Neural cell (in vitro differentiated cells): ENCODE results near the gene ADGRB3. TPM values are rescaled to one million over a fixed set of nuclear protein-coding genes. Genes with fewer than 3 reads are reported as not detected.

Experiments
- H2AFZ ChIP-seq: fragments of 200-600, 300-800 bp; sonication (generic), shearing (Covaris generic); 2 replicates; pipeline ENCODE4 v1.6.0; 2014; ENCODE audit warnings: low read depth, mild to moderate bottlenecking, antibody characterized with exemption, low read length, moderate library complexity
- H3F3A ChIP-seq: fragments of 200-600 bp; shearing (Covaris generic); 2 replicates; pipeline ENCODE4 v1.6.1; 2016; ENCODE audit warnings: mild to moderate bottlenecking, moderate library complexity, mixed read lengths, antibody characterized with exemption, low read length; ENCODE audit not compliant: insufficient read depth, poor library complexity, severe bottlenecking
- H3K27ac ChIP-seq: fragments of 200-600, 300-800 bp; sonication (generic), shearing (Covaris generic); 2 replicates; pipeline ENCODE4 v1.5.1; 2014; ENCODE audit warnings: mild to moderate bottlenecking, low read length, moderate library complexity
- H3K27me3 ChIP-seq: fragments of 300-800, 200-600 bp; sonication (generic), shearing (Covaris generic); 2 replicates; pipeline ENCODE4 v1.6.0; 2014; ENCODE audit warnings: mild to moderate bottlenecking, low read depth, low read length, moderate library complexity; ENCODE audit not compliant: insufficient read depth
- H3K36me3 ChIP-seq: fragments of 300-800, 200-600 bp; sonication (generic), shearing (Covaris generic); 2 replicates; pipeline ENCODE4 v1.5.1; 2014; ENCODE audit warnings: mild to moderate bottlenecking, antibody characterized with exemption, low read length, moderate library complexity; ENCODE audit not compliant: insufficient read depth
- H3K4me2 ChIP-seq: fragments of 300-800, 200-600 bp; sonication (generic), shearing (Covaris generic); 2 replicates; pipeline ENCODE4 v1.6.0; 2014; ENCODE audit warnings: mild to moderate bottlenecking, low read length
- H3K4me3 ChIP-seq: fragments of 300-800, 200-600 bp; sonication (generic), shearing (Covaris generic); 2 replicates; pipeline ENCODE4 v1.5.1; 2014; ENCODE audit warnings: mild to moderate bottlenecking, low read length, moderate library complexity
- H3K79me2 ChIP-seq: fragments of 200-600 bp; shearing (Covaris generic); replicated peaks from 2 replicates; pipeline ENCODE4 v1.6.0; 2014; ENCODE audit warnings: mild to moderate bottlenecking, low read length, moderate library complexity; ENCODE audit not compliant: insufficient read depth
- H3K9ac ChIP-seq: fragments of 300-800, 200-600 bp; sonication (generic), shearing (Covaris generic); 2 replicates; pipeline ENCODE4 v1.6.1; 2016; ENCODE audit warnings: mild to moderate bottlenecking, low read length, mixed read lengths
- H3K9me2 ChIP-seq: fragments of 200-600 bp; shearing (Covaris generic); 2 replicates; pipeline ENCODE4 v1.6.1; 2016; ENCODE audit warnings: mild to moderate bottlenecking, low read length, mixed read lengths; ENCODE audit not compliant: insufficient read depth
- H3K9me3 ChIP-seq: fragments of 200-600, 300-800 bp; sonication (generic), shearing (Covaris generic); 2 replicates; pipeline ENCODE4 v1.6.1; 2016; ENCODE audit warnings: mild to moderate bottlenecking, mixed run types, low read length, moderate library complexity, mixed read lengths
- H4K20me1 ChIP-seq: fragments of 200-600 bp; shearing (Covaris generic); 2 replicates; pipeline ENCODE4 v1.6.1; 2016; ENCODE audit warnings: mild to moderate bottlenecking, mixed run types; ENCODE audit not compliant: insufficient read depth
- CTCF ChIP-seq: fragments of 450-650 bp; IDR thresholded peaks from 2 replicates; pipeline ENCODE4 v1.5.1; 2014; ENCODE audit warnings: antibody characterized with exemption, mild to moderate bottlenecking, moderate library complexity; ENCODE audit not compliant: poor library complexity, severe bottlenecking
- EP300 ChIP-seq: fragments of 450-650 bp; conservative IDR thresholded peaks from 2 replicates; pipeline ENCODE4 v1.6.1; 2014; ENCODE audit warnings: antibody characterized with exemption, mild to moderate bottlenecking, moderate library complexity; ENCODE audit not compliant: poor library complexity, severe bottlenecking
- EZH2 ChIP-seq: fragments of 200-600, 300-800 bp; shearing (Covaris generic), sonication (generic); IDR thresholded peaks from 2 replicates; pipeline ENCODE4 v1.6.1; 2014; ENCODE audit warnings: antibody characterized with exemption, low read length, borderline replicate concordance, mild to moderate bottlenecking; ENCODE audit not compliant: insufficient read depth, poor library complexity, severe bottlenecking
- MXI1 ChIP-seq: fragments of 450-650 bp; conservative IDR thresholded peaks from 2 replicates; pipeline ENCODE4 v1.6.1; 2014; ENCODE audit warnings: antibody characterized with exemption, mild to moderate bottlenecking; ENCODE audit not compliant: poor library complexity, severe bottlenecking
- POLR2AphosphoS5 ChIP-seq: IDR thresholded peaks from 2 replicates; pipeline ENCODE4 v1.6.1; 2012
- RAD21 ChIP-seq: fragments of 450-650 bp; conservative IDR thresholded peaks from 2 replicates; pipeline ENCODE4 v1.6.1; 2014; ENCODE audit warnings: antibody characterized with exemption, mild to moderate bottlenecking, moderate library complexity
- SMC3 ChIP-seq: fragments of 450-650 bp; conservative IDR thresholded peaks from 2 replicates; pipeline ENCODE4 v1.6.1; 2014; ENCODE audit warnings: antibody characterized with exemption, mild to moderate bottlenecking, moderate library complexity; ENCODE audit not compliant: poor library complexity
- TAF1 ChIP-seq: IDR thresholded peaks from 2 replicates; pipeline ENCODE4 v1.6.1; 2012; ENCODE audit warnings: low read depth
- polyA plus RNA-seq: library from polyadenylated mRNA; depleted of rRNA; stranded (reverse); fragments of >200 nt; gene quantifications from 2 replicates; pipeline ENCODE4 v1.2.3, GENCODE V29; 2014
- TF ChIP-seq, protein P1 (sequence below): IDR thresholded peaks from 2 replicates; pipeline ENCODE4 v1.6.1; 2012; ENCODE audit warnings: borderline replicate concordance

The ADGRB3 gene
- polyA plus RNA-seq, 1 donor from 2014 or later, result 66.5 TPM

DNA sequence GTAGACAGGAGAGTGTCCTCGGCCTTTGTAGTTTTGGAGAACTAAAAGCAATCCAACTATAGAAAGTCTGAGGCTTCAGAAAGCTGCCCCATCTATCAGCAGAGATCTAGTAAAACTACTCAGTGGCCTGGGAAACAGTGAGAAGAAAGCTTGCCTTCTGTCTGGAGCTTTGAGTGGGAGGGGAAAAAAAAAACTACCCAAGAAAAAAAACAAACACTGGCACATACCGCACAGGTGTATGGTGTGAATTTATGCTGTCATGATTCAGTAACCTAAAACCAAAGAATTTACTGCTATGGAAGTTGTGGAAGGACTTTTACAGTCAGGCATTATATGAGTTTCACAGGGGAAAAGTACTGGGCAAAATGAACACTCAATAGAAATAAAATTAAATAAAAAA lies 280.5 kb downstream of the ADGRB3 start:
- no peak overlapping the region for H3K9ac ChIP-seq
- H4K20me1 ChIP-seq, result no peaks in the 10 kb centered on the region
- H3K27me3 ChIP-seq, result no peaks in the 10 kb centered on the region
- H3K4me2 ChIP-seq, result no peak overlapping the region
- no peaks in the 10 kb centered on the region for H3F3A ChIP-seq
- H3K27ac ChIP-seq, result no peak overlapping the region
- H3K9me3 ChIP-seq, result no peaks in the 10 kb centered on the region
- no peaks in the 10 kb centered on the region for H3K79me2 ChIP-seq
- H3K4me3 ChIP-seq, result no peak overlapping the region
- no peaks in the 10 kb centered on the region for H3K36me3 ChIP-seq
- no peak for TF ChIP-seq SMC3
- no peak for TF ChIP-seq EZH2
- no peak for TF ChIP-seq RAD21
- TF ChIP-seq, protein P1, sequence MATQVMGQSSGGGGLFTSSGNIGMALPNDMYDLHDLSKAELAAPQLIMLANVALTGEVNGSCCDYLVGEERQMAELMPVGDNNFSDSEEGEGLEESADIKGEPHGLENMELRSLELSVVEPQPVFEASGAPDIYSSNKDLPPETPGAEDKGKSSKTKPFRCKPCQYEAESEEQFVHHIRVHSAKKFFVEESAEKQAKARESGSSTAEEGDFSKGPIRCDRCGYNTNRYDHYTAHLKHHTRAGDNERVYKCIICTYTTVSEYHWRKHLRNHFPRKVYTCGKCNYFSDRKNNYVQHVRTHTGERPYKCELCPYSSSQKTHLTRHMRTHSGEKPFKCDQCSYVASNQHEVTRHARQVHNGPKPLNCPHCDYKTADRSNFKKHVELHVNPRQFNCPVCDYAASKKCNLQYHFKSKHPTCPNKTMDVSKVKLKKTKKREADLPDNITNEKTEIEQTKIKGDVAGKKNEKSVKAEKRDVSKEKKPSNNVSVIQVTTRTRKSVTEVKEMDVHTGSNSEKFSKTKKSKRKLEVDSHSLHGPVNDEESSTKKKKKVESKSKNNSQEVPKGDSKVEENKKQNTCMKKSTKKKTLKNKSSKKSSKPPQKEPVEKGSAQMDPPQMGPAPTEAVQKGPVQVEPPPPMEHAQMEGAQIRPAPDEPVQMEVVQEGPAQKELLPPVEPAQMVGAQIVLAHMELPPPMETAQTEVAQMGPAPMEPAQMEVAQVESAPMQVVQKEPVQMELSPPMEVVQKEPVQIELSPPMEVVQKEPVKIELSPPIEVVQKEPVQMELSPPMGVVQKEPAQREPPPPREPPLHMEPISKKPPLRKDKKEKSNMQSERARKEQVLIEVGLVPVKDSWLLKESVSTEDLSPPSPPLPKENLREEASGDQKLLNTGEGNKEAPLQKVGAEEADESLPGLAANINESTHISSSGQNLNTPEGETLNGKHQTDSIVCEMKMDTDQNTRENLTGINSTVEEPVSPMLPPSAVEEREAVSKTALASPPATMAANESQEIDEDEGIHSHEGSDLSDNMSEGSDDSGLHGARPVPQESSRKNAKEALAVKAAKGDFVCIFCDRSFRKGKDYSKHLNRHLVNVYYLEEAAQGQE, result no peak
- TF ChIP-seq POLR2AphosphoS5, result no peak
- no peak for TF ChIP-seq CTCF
- TF ChIP-seq EP300, result no peak
- no peak for TF ChIP-seq TAF1
- TF ChIP-seq MXI1, result no peak
- no peaks in the 10 kb centered on the region for H3K9me2 ChIP-seq
- no peak overlapping the region for H2AFZ ChIP-seq

DNA sequence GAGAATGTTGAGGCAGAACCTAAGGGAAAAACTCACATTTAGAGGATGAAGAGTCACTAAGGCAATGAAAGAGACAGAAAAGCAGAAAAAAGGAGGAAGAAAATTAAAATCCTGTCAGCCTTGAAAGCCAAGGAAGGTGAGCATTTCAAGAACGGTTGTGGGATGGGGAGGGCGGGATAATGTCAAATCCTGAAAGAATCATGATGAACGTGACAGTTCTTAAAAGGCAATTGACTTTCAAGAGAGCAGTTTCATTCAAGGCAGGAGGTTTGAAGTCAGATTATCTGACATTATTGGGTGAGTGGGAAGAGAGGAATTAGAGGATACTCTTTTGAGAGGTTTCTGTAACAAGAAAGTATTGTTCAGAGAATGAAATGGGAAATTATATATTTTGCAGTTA lies 284.5 kb downstream of the ADGRB3 start:
- Histone ChIP-seq H3F3A (no peaks in the 10 kb centered on the region), H4K20me1 (no peaks in the 10 kb centered on the region), H2AFZ (no peak overlapping the region), H3K4me2 (peak overlapping the region; percentile 37), H3K9me2 (no peaks in the 10 kb centered on the region), H3K79me2 (no peaks in the 10 kb centered on the region), H3K27me3 (no peaks in the 10 kb centered on the region), H3K9ac (no peak overlapping the region), H3K36me3 (no peaks in the 10 kb centered on the region), H3K4me3 (peak overlapping the region; percentile 25), H3K27ac (peak overlapping the region; percentile 68), H3K9me3 (no peaks in the 10 kb centered on the region)
- TF ChIP-seq POLR2AphosphoS5 (peak; percentile 54), EP300 (peak; percentile 79), TAF1 (no peak), RAD21 (no peak), EZH2 (no peak), SMC3 (no peak), MXI1 (no peak), CTCF (no peak)
- TF ChIP-seq, protein P1, result peak; percentile 67
